HG03039 (cell line): ENCODE results near the gene MPP2.
"Not testable (repeated sequence)": the region's sequence is repeated elsewhere in the genome, so short reads cannot be mapped to it uniquely, and the experiment has no call there.

Experiments
- ATAC-seq: cut with Tn5 transposase; IDR thresholded peaks from one replicate; pipeline ENCODE4 v1.9.1; 2021; ENCODE audit warnings: mild to moderate bottlenecking, moderate library complexity; ENCODE audit not compliant: unreplicated experiment

The MPP2 gene

DNA sequence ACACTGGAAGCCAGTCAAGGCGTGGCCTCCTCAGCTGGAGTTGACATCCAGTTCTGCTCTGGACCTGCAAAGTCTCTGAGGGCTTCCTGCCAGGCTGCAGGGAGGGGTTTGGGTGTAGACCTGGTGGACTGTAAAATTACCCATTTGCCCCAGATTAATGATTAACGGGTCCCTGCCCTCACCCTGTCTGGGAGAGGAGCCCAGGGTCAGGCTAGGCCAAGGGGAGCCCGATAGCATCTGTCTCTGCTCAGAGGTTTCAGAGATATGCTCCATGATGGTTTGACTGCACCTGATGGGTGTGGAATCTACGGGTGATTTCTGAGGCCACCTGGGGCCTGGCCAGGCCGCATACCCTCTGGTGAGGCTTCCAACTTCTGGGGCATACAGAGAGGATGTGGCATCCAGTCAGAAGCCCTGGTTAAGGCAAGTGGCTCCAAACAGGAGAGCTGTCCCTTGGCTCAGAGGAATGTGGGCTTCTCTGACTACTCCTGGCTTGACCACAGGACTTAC lies 23.8 kb upstream of the MPP2 start:
- no peak for ATAC-seq

DNA sequence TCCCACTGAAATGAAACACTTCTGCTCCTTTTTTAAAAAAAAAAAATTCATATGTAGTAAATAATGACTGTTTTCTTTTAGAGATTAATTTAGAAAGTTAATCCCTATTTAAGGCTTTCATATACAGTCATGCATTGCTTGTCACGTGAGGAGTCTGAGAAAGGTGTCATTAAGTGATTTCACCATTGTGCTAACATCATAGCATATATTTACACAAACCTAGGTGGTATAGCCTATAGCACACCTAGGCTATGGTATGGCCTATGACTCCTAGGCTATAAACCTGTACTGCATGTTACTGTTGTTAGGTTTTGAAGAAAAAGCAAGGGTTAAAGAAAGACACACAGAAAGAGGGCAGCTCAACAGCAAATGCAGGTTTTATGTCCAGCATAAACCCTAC lies 21.3 kb upstream of the MPP2 start:
- no peak for ATAC-seq

GRCh38 chr17:43927929-43928328 lies 20.6 kb upstream of the MPP2 start:
- not testable (repeated sequence) for ATAC-seq

DNA sequence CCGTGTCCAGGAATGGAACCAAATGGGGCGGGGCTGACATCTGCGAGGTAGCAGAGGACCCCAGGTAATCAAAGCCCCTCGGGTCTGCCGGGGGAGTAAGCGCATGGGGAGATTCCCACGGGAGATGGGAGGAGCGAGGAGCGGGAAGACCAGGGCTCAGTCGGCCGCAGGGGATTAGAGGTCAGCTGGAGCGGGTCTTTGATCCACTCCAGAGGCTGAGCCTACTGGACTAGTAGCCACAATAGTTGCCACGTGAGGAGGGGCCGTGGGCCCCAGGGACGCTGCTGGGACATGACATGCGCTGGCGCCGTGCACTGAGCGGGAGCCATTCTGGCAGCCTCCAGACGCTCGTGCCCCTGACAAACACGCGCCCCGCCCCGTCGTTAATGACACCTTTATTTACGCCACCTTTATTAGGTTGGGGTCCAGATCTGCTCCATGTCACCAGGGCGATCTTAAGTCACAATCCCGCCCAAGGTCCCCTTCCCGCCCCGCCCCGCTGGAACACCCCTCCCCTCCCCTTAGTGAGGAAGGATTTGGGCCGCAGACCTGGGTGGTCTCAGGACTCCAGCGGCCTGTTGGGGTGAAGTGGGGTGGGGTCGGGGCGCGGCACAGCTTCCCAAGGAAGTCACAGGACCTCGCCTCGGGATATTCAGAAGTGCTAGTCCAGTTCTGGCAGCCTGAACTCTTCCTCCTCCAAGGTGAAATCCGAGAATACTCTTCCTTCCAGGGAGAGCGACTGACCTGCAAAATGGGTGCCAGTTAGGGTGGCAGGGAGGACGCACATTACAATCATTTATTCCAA lies 19.9 kb upstream of the MPP2 start:
- no peak for ATAC-seq

- ATAC-seq = no peak
Observed at GRCh38 chr17:43924558-43924957, 17.2 kb upstream of the MPP2 start.

GRCh38 chr17:43920500-43921095 lies 13.3 kb upstream of the MPP2 start:
- ATAC-seq = no peak

DNA sequence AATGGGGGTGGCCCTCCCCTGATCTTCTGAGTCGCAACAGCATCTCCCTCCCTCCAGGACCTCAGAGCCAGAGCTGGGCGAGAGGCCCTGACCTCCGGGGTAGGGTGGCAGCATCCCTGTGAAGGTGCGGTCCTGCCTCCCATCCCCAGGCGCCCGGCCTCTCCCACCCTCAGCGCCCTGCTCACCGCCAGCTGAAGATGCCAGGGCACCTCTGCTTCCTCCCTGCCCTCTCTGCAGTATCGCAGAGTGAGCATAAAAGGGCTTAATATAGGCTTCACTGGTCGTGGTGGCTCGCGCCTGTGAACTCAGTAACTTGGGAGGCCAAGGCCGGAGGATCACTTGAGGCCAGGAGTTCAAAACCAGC lies 10.7 kb upstream of the MPP2 start:
- no peak for ATAC-seq

- ATAC-seq = no peak
Observed at GRCh38 chr17:43917348-43918025, 10.2 kb upstream of the MPP2 start.

DNA sequence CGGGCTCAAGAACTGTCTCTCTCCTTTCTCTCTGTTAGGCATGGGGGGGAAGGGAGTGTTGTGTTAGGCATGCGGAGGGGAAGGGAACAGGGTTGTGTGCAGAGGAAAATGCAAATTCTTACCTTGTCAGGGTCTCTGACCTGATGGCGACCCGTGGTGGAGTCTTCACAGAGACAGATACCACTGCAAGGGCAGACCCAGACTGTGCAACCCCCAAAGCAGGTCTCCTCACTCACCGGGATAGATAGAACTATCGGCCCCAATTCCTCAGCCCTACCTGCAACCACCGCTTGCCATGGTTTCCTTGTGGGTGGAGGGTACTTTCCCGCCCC lies 9.6 kb upstream of the MPP2 start:
- no peak for ATAC-seq

- ATAC-seq = no peak
Observed at GRCh38 chr17:43916385-43916784, 9.0 kb upstream of the MPP2 start.

GRCh38 chr17:43915559-43915958 lies 8.2 kb upstream of the MPP2 start:
- no peak for ATAC-seq

GRCh38 chr17:43914451-43914850 lies 7.1 kb upstream of the MPP2 start:
- no peak for ATAC-seq

- ATAC-seq = no peak
Observed at GRCh38 chr17:43913584-43913983, 6.2 kb upstream of the MPP2 start.

DNA sequence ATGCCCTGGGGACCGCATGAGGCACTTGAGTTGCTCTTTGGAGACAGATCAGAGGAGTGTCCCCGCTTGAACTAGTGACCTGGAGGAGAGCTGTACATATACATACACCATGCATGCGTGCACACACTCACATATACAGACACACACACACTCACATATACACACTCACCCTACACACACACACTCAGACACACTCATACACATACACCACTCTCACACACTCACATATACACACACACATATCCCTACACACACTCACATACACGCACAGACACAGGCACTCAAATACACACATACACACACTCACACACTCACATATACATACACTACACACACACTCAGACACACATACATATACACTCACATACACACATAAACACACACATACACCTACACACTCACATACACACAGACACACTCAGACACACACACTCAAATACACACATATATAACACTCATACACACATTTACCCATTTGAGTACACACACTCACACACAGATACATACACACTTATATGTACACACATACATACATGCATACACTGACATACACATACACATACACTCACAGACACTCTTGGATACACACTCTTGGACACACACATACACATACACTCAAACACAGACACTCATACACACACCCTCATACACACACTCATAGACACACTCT lies 5.4 kb upstream of the MPP2 start:
- ATAC-seq = no peak

DNA sequence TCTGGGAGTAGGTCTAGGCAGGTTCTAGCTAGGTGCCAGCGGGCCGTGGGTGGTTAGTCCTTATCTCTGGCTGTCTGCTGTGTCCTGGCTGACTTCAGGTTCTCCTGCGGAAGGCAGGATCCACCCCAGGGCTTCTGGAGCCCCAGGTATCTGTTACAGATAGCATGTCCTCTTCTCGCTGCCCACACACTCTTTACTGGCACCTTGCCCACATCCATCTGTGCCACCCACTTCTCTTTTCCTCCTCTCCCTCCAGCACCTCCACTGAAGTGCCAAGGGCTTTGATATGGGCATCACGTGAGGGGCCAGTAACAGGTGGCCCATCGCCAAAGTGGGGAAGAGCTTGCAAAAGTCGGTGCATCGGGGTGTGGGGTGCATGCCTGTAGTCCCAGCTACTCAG lies 4.6 kb upstream of the MPP2 start:
- ATAC-seq = no peak

DNA sequence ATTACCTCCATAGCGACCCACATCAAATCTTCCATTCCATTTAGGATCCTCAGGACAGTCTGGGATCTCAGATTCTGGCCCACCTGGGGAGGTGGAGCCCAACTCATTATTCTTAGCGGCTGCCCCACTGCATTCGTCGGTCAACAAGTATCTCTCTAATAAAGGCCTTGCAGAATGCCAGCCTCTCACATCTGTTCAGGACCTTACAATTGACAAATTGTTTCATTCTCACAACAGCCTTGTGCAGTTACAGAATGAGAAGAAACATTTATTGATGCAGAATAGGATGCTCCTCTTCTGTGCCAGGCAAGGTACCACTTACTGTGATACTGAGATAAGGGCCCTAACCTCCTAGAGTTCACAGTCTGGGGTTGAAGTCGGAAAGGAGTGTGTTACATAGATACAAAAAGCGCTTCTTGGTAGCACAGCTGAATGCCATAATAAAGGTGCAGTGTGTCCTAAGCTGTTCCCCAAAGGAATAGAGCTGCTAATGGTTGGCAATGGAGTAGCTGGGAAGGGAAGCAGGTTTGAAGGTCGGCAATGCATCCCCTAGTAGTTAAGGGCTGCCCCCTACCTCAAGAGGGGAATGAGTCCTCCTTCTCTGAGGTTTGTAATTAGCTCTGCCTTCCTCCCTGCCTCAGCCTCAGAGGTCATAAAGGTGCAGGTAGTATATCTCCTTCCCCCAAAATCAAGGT lies 2.3 kb upstream of the MPP2 start:
- ATAC-seq = no peak

DNA sequence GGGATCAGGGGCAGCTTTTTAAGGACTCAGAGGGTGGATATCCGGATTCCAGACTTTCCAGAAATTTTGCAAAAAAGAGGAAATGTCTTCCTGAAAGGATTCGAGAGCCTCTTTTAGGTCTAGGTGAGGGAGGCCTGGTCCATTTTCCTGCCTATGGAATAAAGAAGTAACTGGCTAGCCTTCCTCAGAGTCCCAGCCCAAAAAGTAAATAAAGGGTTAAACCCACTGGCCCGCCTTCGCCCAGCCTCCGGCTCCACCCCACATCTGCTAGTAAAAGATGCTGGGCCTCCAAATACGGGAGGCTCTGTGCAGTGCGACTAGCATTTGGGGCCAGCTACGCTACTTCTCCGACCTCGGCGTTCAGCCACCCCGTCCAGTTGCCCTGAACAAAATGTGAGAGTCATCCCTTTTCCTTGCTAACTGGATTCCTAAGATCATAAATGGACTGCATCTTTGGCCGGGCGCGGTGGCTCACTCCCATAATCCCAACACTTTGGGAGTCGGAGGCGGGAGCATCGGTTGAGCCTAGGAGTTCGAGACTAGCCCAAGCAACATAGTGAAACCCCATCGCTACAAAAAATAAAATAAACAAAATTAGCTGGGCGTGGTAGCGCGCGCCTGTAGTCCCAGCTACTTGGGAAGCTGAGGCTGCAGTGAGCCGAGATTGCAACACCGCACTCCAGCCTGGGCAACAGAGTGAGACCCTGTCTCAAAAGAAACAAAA lies 824 bp upstream of the MPP2 start:
- ATAC-seq = no peak

DNA sequence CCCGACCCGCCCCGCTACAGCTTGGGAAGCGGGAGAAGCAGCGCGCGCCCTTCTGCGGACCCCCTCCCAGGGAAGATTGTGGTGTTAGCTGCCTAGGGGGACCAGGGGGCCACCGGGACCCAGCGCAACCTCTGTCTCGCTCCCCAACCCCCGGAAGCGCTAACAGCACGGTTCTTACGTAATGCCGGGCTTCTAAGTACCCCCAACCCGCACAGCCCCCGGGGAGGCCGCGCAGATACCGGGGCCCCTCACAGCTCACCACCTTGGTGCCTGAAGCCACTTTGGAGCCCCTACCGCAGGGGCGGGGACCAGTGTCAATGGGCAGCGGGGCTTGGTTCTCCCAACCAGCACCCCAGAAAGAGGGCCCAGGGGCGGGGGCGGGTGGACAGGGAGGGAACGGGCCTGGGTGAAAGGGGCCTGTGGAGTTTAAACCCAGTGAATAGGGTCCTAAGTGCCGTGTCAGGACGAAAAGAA lies 348 bp downstream of the MPP2 start:
- no peak for ATAC-seq

DNA sequence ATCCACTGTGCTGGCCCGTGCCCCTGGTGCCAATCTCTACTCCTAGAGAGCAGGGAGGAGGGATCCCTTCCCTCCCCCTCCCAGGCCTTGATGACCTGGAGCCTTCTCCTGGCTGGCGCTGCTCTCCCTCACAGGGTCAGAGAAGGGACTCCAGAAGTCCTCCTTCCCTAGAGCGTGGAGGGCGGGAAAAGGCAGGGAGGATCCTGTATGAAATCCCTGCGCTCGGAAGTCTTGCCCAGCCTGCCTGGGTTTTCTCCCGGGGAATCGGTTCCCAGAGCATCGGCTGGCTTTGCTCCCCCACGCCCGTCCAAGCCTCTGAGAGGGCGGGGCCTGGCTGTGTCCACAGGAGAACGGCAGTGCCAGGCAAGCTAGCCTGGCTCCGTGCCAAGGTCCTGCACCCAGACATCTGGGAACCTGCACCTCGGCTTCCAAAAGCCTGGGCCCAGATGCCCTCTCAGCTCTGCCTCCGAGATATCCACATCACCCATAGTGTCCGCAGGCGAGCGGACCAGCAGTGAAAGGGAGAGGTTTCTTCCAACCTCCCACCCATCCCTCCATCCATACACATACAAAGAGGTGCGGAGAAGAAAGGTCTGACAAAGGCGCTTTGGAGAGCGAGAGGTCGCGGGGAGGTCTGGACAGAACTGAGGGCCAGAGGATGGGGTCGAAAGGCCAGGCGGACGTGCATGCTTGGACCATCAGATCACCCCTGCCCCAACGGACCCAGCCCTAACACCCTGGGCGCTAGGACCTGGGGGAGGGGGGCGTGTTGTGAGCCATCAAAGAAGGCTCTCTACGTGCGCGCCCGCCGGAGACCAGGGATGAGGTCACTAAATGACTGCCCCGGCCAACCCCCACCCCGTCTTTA lies 1.1 kb downstream of the MPP2 start:
- ATAC-seq = no peak
